ENCODE measurements around the gene BICRAL. TPM values are rescaled to one million over a fixed set of nuclear protein-coding genes. Genes with fewer than 3 reads are reported as not detected.
"Not testable (repeated sequence)": the region's sequence is repeated elsewhere in the genome, so short reads cannot be mapped to it uniquely, and the experiment has no call there.

BICRAL gene
- total RNA-seq, 1 donor from 2014 or later: 11.6 TPM

DNA sequence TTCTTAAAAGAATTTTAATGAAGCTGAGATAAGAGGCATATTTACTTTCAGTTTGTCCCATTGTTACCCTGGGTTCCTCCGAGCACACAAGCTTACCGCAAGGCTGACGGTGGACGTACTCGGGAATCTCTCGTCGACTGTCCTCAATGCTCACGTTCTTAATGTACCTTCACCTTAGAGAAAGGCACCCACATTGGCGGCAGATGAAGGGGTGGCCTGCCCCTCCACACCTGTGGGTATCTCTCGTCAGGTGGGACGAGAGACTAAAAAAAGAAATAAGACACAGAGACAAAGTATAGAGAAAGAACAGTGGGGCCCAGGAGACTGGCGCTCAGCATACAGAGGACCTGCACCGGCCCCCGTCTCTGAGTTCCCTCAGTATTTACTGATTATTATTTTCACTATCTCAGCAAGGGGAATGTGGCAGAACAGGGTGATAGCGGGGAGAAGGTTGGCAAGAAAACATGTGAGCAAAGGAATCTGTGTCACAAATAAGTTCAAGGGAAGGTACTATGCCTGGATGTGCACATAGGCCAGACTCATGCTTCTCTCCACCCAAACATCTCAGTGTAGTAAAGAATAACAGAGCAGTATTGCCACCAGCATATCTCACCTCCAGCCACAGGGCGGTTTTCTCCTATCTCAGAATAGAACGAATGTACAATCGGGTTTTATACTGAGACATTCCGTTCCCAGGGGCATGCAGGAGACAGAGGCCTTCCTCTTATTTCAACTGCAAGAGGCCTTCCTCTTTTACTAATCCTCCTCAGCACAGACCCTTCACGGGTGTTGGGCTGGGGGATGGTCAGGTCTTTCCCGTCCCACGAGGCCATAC, 120.8 kb downstream of the BICRAL start:
- intact Hi-C loops (cut with DNase I): loop anchor here (5.0 kb wide), 3 partner anchors 80 to 225 kb away; partner anchors contain the start of genes KLC4, MRPL2 and PPP2R5D
- not testable (repeated sequence) for DNase-seq (ENCODE audit: missing footprints); ATAC-seq

DNA sequence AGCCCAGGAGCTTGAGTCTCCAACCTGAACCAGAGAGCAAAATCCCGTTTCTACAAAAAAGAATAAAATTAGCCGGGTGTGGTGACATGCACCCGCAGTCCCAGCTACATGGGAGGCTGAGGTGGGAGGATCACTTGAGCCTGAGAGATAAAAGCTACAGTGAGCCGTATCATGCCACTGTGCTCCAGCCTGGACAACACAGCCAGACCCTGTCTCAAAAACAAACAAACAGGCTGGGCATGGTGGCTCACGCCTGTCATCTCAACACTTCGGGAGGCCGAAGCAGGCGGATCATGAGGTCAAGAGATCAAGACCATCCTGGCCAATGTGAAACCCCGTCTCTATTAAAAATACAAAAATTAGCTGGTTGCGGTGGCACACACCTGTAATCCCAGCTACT, 122.6 kb downstream of the BICRAL start:
- intact Hi-C loops (cut with DNase I): loop anchor here (5.0 kb wide), 3 partner anchors 78 to 223 kb away; partner anchors contain the start of genes KLC4, MRPL2 and PPP2R5D
- no peak for DNase-seq (ENCODE audit: missing footprints)
- ATAC-seq: no peak

DNA sequence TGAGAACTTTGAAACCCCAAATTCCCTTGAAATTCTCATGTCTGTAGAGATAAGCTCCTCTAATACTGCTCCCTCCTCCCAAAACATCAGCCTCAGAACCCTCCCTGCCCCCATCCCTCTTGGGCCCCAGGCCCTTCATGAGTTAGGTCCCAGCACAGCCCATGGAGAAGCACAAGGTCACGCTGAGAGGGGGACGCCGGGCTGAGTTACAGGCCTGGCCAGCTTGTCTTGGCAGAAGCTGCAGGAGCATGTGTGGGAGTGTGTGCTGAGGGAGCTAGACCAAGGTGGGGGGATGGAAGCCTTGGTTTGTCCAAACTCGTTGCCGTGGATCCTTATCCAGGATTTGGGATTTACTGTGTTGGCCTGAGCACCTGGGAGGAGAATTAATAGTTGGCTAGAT, 125.5 kb downstream of the BICRAL start:
- intact Hi-C loops (cut with DNase I): no loop called here
- ATAC-seq: peak; percentile 71

DNA sequence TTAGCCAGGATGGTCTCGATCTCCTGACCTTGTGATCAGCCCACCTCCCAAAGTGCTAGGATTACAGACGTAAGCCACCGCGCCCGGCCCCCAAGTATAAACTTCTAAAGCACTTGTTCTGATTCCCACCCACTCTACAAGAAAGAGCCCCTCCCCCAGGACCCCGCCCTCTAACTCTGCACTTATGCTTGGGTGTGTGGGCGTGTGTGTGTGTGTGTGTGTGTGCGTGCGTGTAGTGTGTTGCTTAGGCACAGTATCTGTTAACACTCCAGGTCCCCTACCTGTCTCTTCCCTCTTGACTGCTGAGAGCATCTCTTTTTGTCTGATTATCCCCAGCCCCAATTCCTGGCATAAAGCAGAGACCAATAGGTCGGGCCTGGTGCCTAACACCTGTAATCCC, 128.0 kb downstream of the BICRAL start:
- intact Hi-C loops (cut with DNase I): no loop called here
- ATAC-seq: no peak
- DNase-seq (ENCODE audit: missing footprints): no peak

More for the DNA sequence above, 125.5 kb downstream of the BICRAL start:
- no peak for DNase-seq (ENCODE audit: missing footprints)

DNA sequence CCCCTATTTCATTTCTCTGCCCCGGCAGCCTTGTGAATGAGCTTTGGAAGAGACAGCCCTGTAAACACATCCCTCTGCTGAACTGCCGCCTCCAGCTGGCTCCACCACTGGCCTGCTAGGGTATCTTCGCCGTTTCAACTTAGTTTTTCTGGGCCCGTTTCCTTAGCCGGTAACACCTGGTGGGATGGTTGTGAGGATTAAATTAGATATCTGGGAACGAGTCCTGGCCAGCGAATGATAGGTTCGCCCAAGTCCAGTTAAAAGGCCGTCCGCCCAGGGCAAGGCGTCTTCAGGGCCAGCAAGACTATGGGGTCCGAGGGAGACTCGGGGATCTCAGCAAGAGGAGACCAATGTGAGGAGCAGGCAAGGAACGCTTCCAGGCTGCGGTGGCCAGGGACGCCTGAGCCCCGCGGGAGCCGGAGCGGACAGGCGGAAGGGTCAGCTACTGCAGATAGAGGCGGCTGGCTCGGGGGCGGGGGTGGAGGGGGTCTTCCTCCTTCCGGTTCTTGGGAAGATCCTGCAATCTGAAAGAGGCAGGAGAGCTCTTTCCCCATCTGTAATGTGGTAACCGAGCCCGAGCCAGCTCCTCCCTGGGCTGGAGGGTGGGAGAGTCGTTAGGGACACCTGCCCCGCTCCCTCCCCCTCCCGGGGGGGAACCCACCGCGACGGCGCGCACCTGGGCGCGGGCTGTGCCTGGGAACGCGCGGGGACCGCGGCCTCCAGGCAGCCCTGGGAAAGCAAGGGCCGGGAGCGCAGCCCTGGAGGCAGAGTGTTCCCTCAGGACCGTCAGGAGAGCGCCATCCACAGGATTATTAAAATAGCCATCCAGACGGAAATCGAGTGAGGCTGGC, 129.5 kb downstream of the BICRAL start:
- DNase-seq (ENCODE audit: missing footprints) (no peak), ATAC-seq (no peak)
- intact Hi-C loops (cut with DNase I): no loop called here

DNA sequence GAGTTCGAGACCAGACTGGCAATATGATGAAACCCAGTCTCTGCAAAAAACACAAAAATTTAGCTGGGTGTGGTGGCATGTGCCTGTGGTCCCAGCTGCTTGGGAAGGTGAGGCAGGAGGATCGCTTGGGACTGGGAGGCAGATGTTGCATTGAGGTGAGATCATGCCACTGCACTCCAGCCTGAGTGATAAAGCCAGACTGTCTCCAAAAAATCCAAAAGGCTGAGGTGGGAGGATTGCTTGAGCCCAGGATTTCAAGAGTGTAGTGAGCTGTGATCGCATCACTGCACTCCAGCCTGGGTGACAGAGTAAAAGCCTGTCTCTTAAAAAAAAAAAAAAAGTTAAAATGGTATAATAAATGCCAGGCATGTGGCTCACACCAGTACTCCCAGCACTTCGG, 132.7 kb downstream of the BICRAL start:
- ATAC-seq (no peak), DNase-seq (ENCODE audit: missing footprints) (no peak)
- intact Hi-C loops (cut with DNase I): no loop called here

- DNase-seq (ENCODE audit: missing footprints) (no peak), ATAC-seq (no peak)
- intact Hi-C loops (cut with DNase I): no loop called here
Observed at GRCh38 chr6:42915732-42916131, 133.9 kb downstream of the BICRAL start, which contains the start of gene PTCRA. PTCRA (plus strand) TSS chr6:42916053; CDS start chr6:42916070, 17 bp downstream.

DNA sequence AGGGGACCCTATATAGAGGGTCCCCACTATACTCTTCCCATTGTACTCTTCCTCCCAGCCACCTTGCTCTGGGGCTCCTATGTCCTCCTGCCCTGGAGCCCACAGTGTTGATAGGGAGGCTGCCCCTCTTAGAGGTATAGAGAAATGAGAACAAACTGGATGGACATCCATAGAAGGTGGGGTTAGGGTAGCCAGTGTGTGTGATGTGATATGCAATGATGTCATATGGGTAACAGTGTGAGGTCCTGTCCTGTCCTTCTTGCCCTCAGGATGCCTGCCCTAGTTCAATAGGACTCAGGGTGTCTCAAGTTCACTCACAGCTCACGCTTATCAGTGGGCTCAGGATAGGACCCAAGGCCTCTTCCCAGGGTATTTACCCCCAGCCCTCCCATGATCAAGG, 134.4 kb downstream of the BICRAL start:
- DNase-seq (ENCODE audit: missing footprints): no peak
- no peak for ATAC-seq
- intact Hi-C loops (cut with DNase I): no loop called here

Other genes with a start within 250 kb of the BICRAL start
- gene UBR2, start 218.0 kb upstream of the BICRAL start, total RNA-seq: 31.3 TPM
- 0.49 TPM for gene PRPH2, start 59.5 kb upstream of the BICRAL start, total RNA-seq
- gene TBCC, start 35.9 kb upstream of the BICRAL start, total RNA-seq: 12.0 TPM
- gene RPL7L1, start 97.6 kb downstream of the BICRAL start, total RNA-seq: 44.5 TPM
- gene PTCRA, start 134.0 kb downstream of the BICRAL start, total RNA-seq: not detected
- 22.9 TPM for gene CNPY3, start 147.4 kb downstream of the BICRAL start, total RNA-seq
- 0.97 TPM for gene GNMT, start 178.7 kb downstream of the BICRAL start, total RNA-seq
- 25.5 TPM for gene PEX6, start 197.1 kb downstream of the BICRAL start, total RNA-seq
- gene PPP2R5D, start 202.5 kb downstream of the BICRAL start, total RNA-seq: 34.2 TPM
- gene MEA1, start 231.9 kb downstream of the BICRAL start, total RNA-seq: 32.1 TPM
- gene KLHDC3, start 232.2 kb downstream of the BICRAL start, total RNA-seq: 145 TPM
- gene RRP36, start 239.6 kb downstream of the BICRAL start, total RNA-seq: 26.1 TPM